ENCODE measurements around the gene SS18L1.

GRCh38 chr20:62208795-62209755 is 65.5 kb downstream of the SS18L1 start:
- TF ChIP-seq CTCF (IDR thresholded peaks at IDR 0.05): no peak
- TF ChIP-seq POLR2AphosphoS5 (IDR thresholded peaks at IDR 0.05): no peak
- no peak for TF ChIP-seq EP300 (IDR thresholded peaks at IDR 0.05)
- TF ChIP-seq POLR2A (IDR thresholded peaks at IDR 0.05): no peak

Measured in upper lobe of left lung (tissue), 4 donors.